ENCODE data around the gene DZIP1. TPM values are rescaled to one million over a fixed set of nuclear protein-coding genes. Genes with fewer than 3 reads are reported as not detected.

The DZIP1 gene
- polyA plus RNA-seq, 2 of the 4 experiments (the other 2 are of a cell fraction), result 11.5 to 17.1 TPM

GRCh38 chr13:95601906-95602305 is 42.6 kb downstream of the DZIP1 start:
- no peak for DNase-seq (ENCODE audit: low read depth in 1 of 2, low spot score in 1 of 2)
- ATAC-seq, result no peak
- H3K4me1 ChIP-seq, result peaks cover 39% of the 10 kb centered on the region
- no peak overlapping the region; a peak in 1 of 6 replicates for H3K27ac ChIP-seq
- FAIRE-seq, result no peak
- no peak overlapping the region for H3K4me3 ChIP-seq
- no peak overlapping the region for H3K4me2 ChIP-seq
- 97% methylated on average over 6 of the region's 6 CpGs for WGBS (ENCODE audit: missing lambda C conversion rate)
- TF ChIP-seq HOXB5 (CRISPR knock-in tag; IDR thresholded peaks at IDR 0.05) (no peak), EP300 (IDR thresholded peaks at IDR 0.05) (no peak), ATOH8 (CRISPR knock-in tag; IDR thresholded peaks at IDR 0.05; ENCODE audit: low read depth) (no peak), CBX2 (IDR thresholded peaks at IDR 0.05; ENCODE audit: borderline replicate concordance, low read depth) (no peak), RAD21 (conservative IDR thresholded peaks at IDR 0.05 in 1 of 2, IDR thresholded peaks at IDR 0.05 in 1 of 2) (no peak), ESRRA (IDR thresholded peaks at IDR 0.05; ENCODE audit: borderline replicate concordance, low read length) (no peak), BCL3 (IDR thresholded peaks at IDR 0.05) (no peak), ZC3H11A (IDR thresholded peaks at IDR 0.05) (no peak), HOXB13 (CRISPR knock-in tag; IDR thresholded peaks at IDR 0.05; ENCODE audit: low read depth) (no peak), PHF8 (IDR thresholded peaks at IDR 0.05; ENCODE audit: borderline replicate concordance, low read depth) (no peak), PBX3 (IDR thresholded peaks at IDR 0.05) (no peak), FOSL2 (IDR thresholded peaks at IDR 0.05) (no peak), FOSL2 (CRISPR knock-in tag; IDR thresholded peaks at IDR 0.05) (no peak)
- no peaks in the 10 kb centered on the region for H3K9me3 ChIP-seq
- POLR2A ChIA-PET, result no interaction called here
- CTCF ChIA-PET, result interaction anchor here (1.0 to 1.7 kb wide), 2 partner anchors 22 to 40 kb away, joined by 3 to 4 read pairs; no protein-coding TSS in a partner anchor

GRCh38 chr13:95601216-95601615 is 43.3 kb downstream of the DZIP1 start:
- no peak for FAIRE-seq
- H3K4me2 ChIP-seq, result no peak overlapping the region
- H3K4me1 ChIP-seq, result peaks cover 32% of the 10 kb centered on the region
- no peak overlapping the region; a peak in 1 of 6 replicates for H3K27ac ChIP-seq
- WGBS (ENCODE audit: missing lambda C conversion rate), result 69% methylated on average over 2 of the region's 2 CpGs
- CTCF ChIA-PET, result interaction anchor here (1.0 to 1.7 kb wide), 2 partner anchors 23 to 39 kb away, joined by 3 to 4 read pairs; no protein-coding TSS in a partner anchor
- no peak for ATAC-seq
- POLR2A ChIA-PET, result no interaction called here
- no peaks in the 10 kb centered on the region for H3K9me3 ChIP-seq
- no peak for TF ChIP-seq KDM5A (IDR thresholded peaks at IDR 0.05)
- no peak for TF ChIP-seq CBX8 (IDR thresholded peaks at IDR 0.05)
- no peak for TF ChIP-seq CTCF (IDR thresholded peaks at IDR 0.05)
- no peak for DNase-seq (ENCODE audit: low read depth in 1 of 2, low spot score in 1 of 2)
- H3K4me3 ChIP-seq, result no peak overlapping the region

- ATAC-seq (no peak), DNase-seq (ENCODE audit: low read depth in 1 of 2, low spot score in 1 of 2) (no peak), FAIRE-seq (no peak)
- no peaks in the 10 kb centered on the region for H3K4me1 ChIP-seq
- 89% methylated on average over 1 of the region's 1 CpG for WGBS (ENCODE audit: missing lambda C conversion rate)
- ChIA-PET POLR2A (no interaction called here), CTCF (no interaction called here)
- H3K9me3 ChIP-seq, result no peaks in the 10 kb centered on the region
- no peak overlapping the region for H3K4me3 ChIP-seq
- no peak overlapping the region for H3K4me2 ChIP-seq
- TF ChIP-seq MAFK (IDR thresholded peaks at IDR 0.05; ENCODE audit: partially characterized antibody), result no peak
- H3K27ac ChIP-seq, result no peak overlapping the region
Observed at GRCh38 chr13:95596701-95597100, 47.8 kb downstream of the DZIP1 start.

All from A549 (cell line).